ENCODE data around the gene MAGI1. TPM values are rescaled to one million over a fixed set of nuclear protein-coding genes. Genes with fewer than 3 reads are reported as not detected.

Gene MAGI1
- total and polyA plus RNA-seq, 7 donors, result 10.2 to 54.0 (median 29.8) TPM

DNA sequence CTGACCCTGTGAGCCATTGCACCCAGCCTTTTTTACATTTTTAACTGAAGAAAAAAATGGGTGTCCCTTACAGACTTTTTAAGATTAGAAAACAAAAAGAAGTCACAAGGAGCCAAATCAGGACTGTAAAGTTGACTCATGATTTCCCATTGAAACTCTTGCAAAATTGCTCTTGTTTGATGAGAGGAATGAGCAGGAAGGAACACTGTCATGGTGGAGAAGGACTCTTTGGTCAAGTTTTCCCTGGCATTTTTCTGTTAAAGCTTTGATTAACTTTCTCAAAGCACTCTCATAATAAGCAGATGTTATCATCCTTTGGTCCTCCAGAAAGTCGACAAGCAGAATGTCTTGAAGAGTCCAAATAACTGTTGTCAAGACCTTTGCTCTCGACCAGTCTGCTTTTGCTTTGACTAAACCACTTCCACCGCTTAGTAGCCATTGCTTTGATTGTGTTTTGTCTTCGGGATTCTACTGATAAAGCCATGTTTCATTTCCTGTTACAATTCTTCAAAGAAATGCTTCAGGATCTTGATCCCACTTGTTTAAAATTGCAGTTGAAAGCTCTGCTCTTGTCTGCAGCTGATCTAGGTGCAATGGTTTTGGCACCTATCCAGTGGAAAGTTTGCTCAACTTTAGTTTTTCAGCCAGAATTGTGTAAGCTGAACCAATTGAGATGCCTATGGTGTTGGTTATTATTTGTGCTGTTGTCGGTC is 369.4 kb downstream of the MAGI1 start:
- H3K4me3 ChIP-seq, result no peak overlapping the region
- intact Hi-C loops (cut with DNase I), result no loop called here
- no peaks in the 10 kb centered on the region for H3K9me3 ChIP-seq
- H3K27me3 ChIP-seq, result no peaks in the 10 kb centered on the region
- H3K27ac ChIP-seq, result no peak overlapping the region
- no peaks in the 10 kb centered on the region for H3K36me3 ChIP-seq
- no peak for DNase-seq
- TF ChIP-seq EP300 (IDR thresholded peaks at IDR 0.05), result no peak
- TF ChIP-seq POLR2A (IDR thresholded peaks at IDR 0.05), result no peak
- no peak for TF ChIP-seq CTCF (IDR thresholded peaks at IDR 0.05)
- TF ChIP-seq POLR2AphosphoS5 (IDR thresholded peaks at IDR 0.05), result no peak
- H3K4me1 ChIP-seq, result no peaks in the 10 kb centered on the region
- 78 to 88% methylated on average over 5 of the region's 5 CpGs for WGBS, 2 donors

GRCh38 chr3:65667963-65668362 is 370.8 kb downstream of the MAGI1 start:
- Histone ChIP-seq H3K9me3 (no peaks in the 10 kb centered on the region), H3K36me3 (no peaks in the 10 kb centered on the region), H3K4me3 (no peak overlapping the region), H3K27me3 (no peaks in the 10 kb centered on the region), H3K4me1 (no peaks in the 10 kb centered on the region), H3K27ac (no peak overlapping the region)
- WGBS, 2 donors, result 94 to 95% methylated on average over 4 of the region's 4 CpGs
- TF ChIP-seq EP300 (IDR thresholded peaks at IDR 0.05) (no peak), POLR2A (IDR thresholded peaks at IDR 0.05) (no peak), CTCF (IDR thresholded peaks at IDR 0.05) (no peak), POLR2AphosphoS5 (IDR thresholded peaks at IDR 0.05) (no peak)
- intact Hi-C loops (cut with DNase I), result no loop called here
- DNase-seq, result no peak

GRCh38 chr3:65666448-65667091 is 372.1 kb downstream of the MAGI1 start:
- H3K4me3 ChIP-seq, result no peak overlapping the region
- H3K9me3 ChIP-seq, result no peaks in the 10 kb centered on the region
- H3K36me3 ChIP-seq, result no peaks in the 10 kb centered on the region
- H3K4me1 ChIP-seq, result no peaks in the 10 kb centered on the region
- TF ChIP-seq POLR2AphosphoS5 (IDR thresholded peaks at IDR 0.05), result no peak
- intact Hi-C loops (cut with DNase I), result no loop called here
- H3K27ac ChIP-seq, result no peak overlapping the region
- no peak for DNase-seq
- WGBS, 2 donors, result 82 to 86% methylated on average over 6 of the region's 6 CpGs
- H3K27me3 ChIP-seq, result no peaks in the 10 kb centered on the region

- intact Hi-C loops (cut with DNase I), result no loop called here
- H3K27me3 ChIP-seq, result no peaks in the 10 kb centered on the region
- no peaks in the 10 kb centered on the region for H3K9me3 ChIP-seq
- no peaks in the 10 kb centered on the region for H3K36me3 ChIP-seq
- no peak overlapping the region for H3K27ac ChIP-seq
- no peak for TF ChIP-seq POLR2A (IDR thresholded peaks at IDR 0.05)
- no peak for TF ChIP-seq POLR2AphosphoS5 (IDR thresholded peaks at IDR 0.05)
- TF ChIP-seq CTCF (IDR thresholded peaks at IDR 0.05), result no peak
- TF ChIP-seq EP300 (IDR thresholded peaks at IDR 0.05), result no peak
- H3K4me3 ChIP-seq, result no peak overlapping the region
- H3K4me1 ChIP-seq, result no peaks in the 10 kb centered on the region
- WGBS, 2 donors, result 91 to 95% methylated on average over 2 of the region's 2 CpGs
- no peak for DNase-seq
Measured at GRCh38 chr3:65665915-65666314, 372.8 kb downstream of the MAGI1 start.

GRCh38 chr3:65664931-65665330 is 373.8 kb downstream of the MAGI1 start:
- WGBS, 2 donors, result 92 to 95% methylated on average over 2 of the region's 2 CpGs
- Histone ChIP-seq H3K36me3 (no peaks in the 10 kb centered on the region), H3K9me3 (no peaks in the 10 kb centered on the region), H3K27ac (no peak overlapping the region), H3K4me1 (no peaks in the 10 kb centered on the region), H3K4me3 (no peak overlapping the region), H3K27me3 (no peaks in the 10 kb centered on the region)
- intact Hi-C loops (cut with DNase I), result no loop called here
- no peak for DNase-seq
- TF ChIP-seq CTCF (IDR thresholded peaks at IDR 0.05) (no peak), POLR2A (IDR thresholded peaks at IDR 0.05) (no peak), EP300 (IDR thresholded peaks at IDR 0.05) (no peak)
